B cell (primary cell): Measurements from ENCODE around the gene TANGO6. TPM values are rescaled to one million over a fixed set of nuclear protein-coding genes. Genes with fewer than 3 reads are reported as not detected.

Source experiments
- ATAC-seq: fragments of 200-7000 bp; cut with Tn5 transposase; one replicate; pipeline ENCODE4 v1.10.0; 2021; ENCODE audit warnings: low read depth, mild to moderate bottlenecking, moderate number of reproducible peaks, moderate library complexity
- CTCF ChIA-PET: fragments of 350-600 bp; sonication (Branson Sonifier 250); formaldehyde crosslinking; loops from one replicate; lab custom pipeline; 2021; ENCODE audit warnings: antibody characterized with exemption, inconsistent platforms; lab: Charles Lee
- POLR2A ChIA-PET: fragments of 350-600 bp; sonication (Branson Sonifier 250); formaldehyde crosslinking; loops from one replicate; lab custom pipeline; 2021; ENCODE audit warnings: antibody characterized with exemption; lab: Charles Lee
- DNase-seq: peaks from one replicate; pipeline ENCODE4 v3.0.0; 2013
- H2AFZ ChIP-seq: 2 replicates; pipeline ENCODE4 v1.6.1; 2012; ENCODE audit warnings: mild to moderate bottlenecking, low read depth, low read length; ENCODE audit not compliant: insufficient read depth, poor library complexity, severe bottlenecking
- H3K27ac ChIP-seq, 2 donors: 1 replicate in 1 of 2; 2 replicates in 1 of 2; pipeline ENCODE4 v1.5.1; 2012 to 2013; ENCODE audit warnings: low read length in 2 of 2, mild to moderate bottlenecking in 2 of 2, moderate library complexity in 1 of 2
- H3K27me3 ChIP-seq, 4 experiments: fragments of 200-600 bp in 1 of 4; sonication (generic) in 1 of 4; replicated peaks in 1 of 4; 1 replicate in 2 of 4; 2 replicates in 2 of 4; pipeline versions ENCODE4 v1.6.1 to v1.7.0; 2013 to 2016; ENCODE audit warnings: low read length in 3 of 4, mild to moderate bottlenecking in 2 of 4, mixed read lengths in 1 of 4, moderate library complexity in 1 of 4; ENCODE audit not compliant: insufficient read depth in 4 of 4, control insufficient read depth in 3 of 4; ENCODE audit errors: control extremely low read depth in 1 of 4
- H3K36me3 ChIP-seq, 2 experiments: replicated peaks in 1 of 2; 1 replicate in 1 of 2; 2 replicates in 1 of 2; pipeline versions ENCODE4 v1.6.1 to v1.7.1; 2013; ENCODE audit warnings: low read length in 1 of 2; ENCODE audit not compliant: insufficient read depth in 2 of 2, control insufficient read depth in 1 of 2; ENCODE audit errors: control extremely low read depth in 1 of 2, extremely low read depth in 1 of 2
- H3K4me1 ChIP-seq, 2 donors: fragments of 200-600 bp in 1 of 2; sonication (generic) in 1 of 2; 1 replicate in 1 of 2; 2 replicates in 1 of 2; pipeline versions ENCODE4 v1.5.1 to v1.6.1; 2013 to 2017; ENCODE audit warnings: low read length in 2 of 2; ENCODE audit not compliant: control insufficient read depth in 2 of 2, insufficient read depth in 2 of 2
- H3K4me2 ChIP-seq: replicated peaks from 2 replicates; pipeline ENCODE3; 2012; ENCODE audit warnings: mild to moderate bottlenecking, low read depth, low read length; ENCODE audit not compliant: poor library complexity, severe bottlenecking
- H3K4me3 ChIP-seq, 5 experiments: fragments of 200-600 bp in 1 of 5; sonication (generic) in 1 of 5; 1 replicate in 3 of 5; 2 replicates in 2 of 5; pipeline versions ENCODE4 v1.5.1 to v1.7.0; 2011 to 2016; ENCODE audit warnings: low read length in 4 of 5, mild to moderate bottlenecking in 4 of 5, low read depth in 2 of 5, control low read depth in 1 of 5, moderate library complexity in 1 of 5; ENCODE audit not compliant: insufficient read depth in 1 of 5; ENCODE audit errors: control extremely low read depth in 1 of 5, extremely low read depth in 1 of 5
- H3K79me2 ChIP-seq: fragments of 200-600 bp; sonication (generic); one replicate; pipeline ENCODE4 v1.6.0; 2016; ENCODE audit warnings: low read length; ENCODE audit not compliant: control insufficient read depth, insufficient read depth
- H3K9ac ChIP-seq: fragments of 200-600 bp; sonication (generic); 2 replicates; pipeline ENCODE4 v1.6.1; 2017; ENCODE audit warnings: mild to moderate bottlenecking, low read length, moderate library complexity
- H3K9me3 ChIP-seq, 3 donors: one replicate each; pipeline versions ENCODE4 v1.6.1 to v1.7.1; 2013; ENCODE audit warnings: low read length in 2 of 3; ENCODE audit not compliant: control insufficient read depth in 2 of 3, insufficient read depth in 1 of 3; ENCODE audit errors: control extremely low read depth in 1 of 3
- H4K20me1 ChIP-seq: 2 replicates; pipeline ENCODE4 v1.6.0; 2012; ENCODE audit warnings: mild to moderate bottlenecking, low read length; ENCODE audit not compliant: insufficient read depth, control insufficient read depth, poor library complexity, severe bottlenecking
- H3K27ac Mint-ChIP-seq: one replicate; pipeline ENCODE4 v1.8.0; 2021; ENCODE audit warnings: mixed read lengths
- H3K27me3 Mint-ChIP-seq: one replicate; pipeline ENCODE4 v1.8.0; 2021; ENCODE audit warnings: mixed read lengths
- H3K4me1 Mint-ChIP-seq: one replicate; pipeline ENCODE4 v1.8.0; 2021; ENCODE audit warnings: mixed read lengths
- H3K4me3 Mint-ChIP-seq: one replicate; pipeline ENCODE4 v1.8.0; 2021; ENCODE audit warnings: mixed read lengths
- H3K9me3 Mint-ChIP-seq: one replicate; pipeline ENCODE4 v1.8.0; 2022; ENCODE audit warnings: mixed read lengths; ENCODE audit not compliant: insufficient read depth
- EZH2 ChIP-seq: IDR thresholded peaks from 2 replicates; pipeline ENCODE4 v1.6.1; 2012; ENCODE audit warnings: borderline replicate concordance, low read depth, mild to moderate bottlenecking, moderate library complexity, low read length; ENCODE audit not compliant: insufficient read depth, poor library complexity, severe bottlenecking
- WGBS: methylation state at CpG from one replicate; pipeline ENCODE4 v1.1.5; 2013; ENCODE audit warnings: missing lambda C conversion rate; ENCODE audit not compliant: insufficient coverage; 5-methylcytosine and 5-hydroxymethylcytosine counted together
- intact Hi-C: fragments of 100-400 bp; cut with micrococcal nuclease; formaldehyde crosslinking; loops from one replicate; pipeline ENCODE4 v1.10.0; 2022
- polyA plus RNA-seq: library from polyadenylated mRNA; depleted of rRNA; stranded (reverse); fragments of >200 nt; gene quantifications from 2 replicates; pipeline ENCODE4 v1.2.3, GENCODE V29; 2012
- total RNA-seq, 2 donors: library from RNA; stranded (reverse); fragments of 120-200 nt in 1 of 2; gene quantifications; 1 replicate in 1 of 2; 2 replicates in 1 of 2; pipeline versions ENCODE4 v1.2.3 to v1.2.4, GENCODE V29; 2013 to 2022
- TF ChIP-seq, protein P1 (sequence below): fragments of 200-600 bp; IDR thresholded peaks from one replicate; pipeline ENCODE4 v1.8.0; 2022; ENCODE audit warnings: antibody characterized with exemption, mild to moderate bottlenecking

Gene TANGO6
- total and polyA plus RNA-seq, 2 donors (not counting 1 experiment from before 2014, with no cell fraction given), result 8.0 to 42.8 TPM

GRCh38 chr16:68825427-68825826 lies 17.9 kb upstream of the TANGO6 start:
- Mint-ChIP-seq H3K27ac (no peak overlapping the region), H3K4me3 (no peak overlapping the region), H3K27me3 (peaks cover 8% of the 10 kb centered on the region), H3K9me3 (no peaks in the 10 kb centered on the region), H3K4me1 (no peaks in the 10 kb centered on the region)
- Histone ChIP-seq H4K20me1 (no peaks in the 10 kb centered on the region), H3K79me2 (no peaks in the 10 kb centered on the region), H3K9me3 (peaks cover 0 to 4% (median 0%) of the 10 kb centered on the region in 3 donors), H3K9ac (no peak overlapping the region), H3K27me3 (peaks cover 0 to 7% (median 0%) of the 10 kb centered on the region in 4 experiments), H3K36me3 (no peaks in the 10 kb centered on the region), H3K27ac (no peak overlapping the region), H2AFZ (no peak overlapping the region), H3K4me1 (no peaks in the 10 kb centered on the region), H3K4me2 (no peak overlapping the region), H3K4me3 (no peak overlapping the region)
- ChIA-PET CTCF (no interaction called here), POLR2A (no interaction called here)
- ATAC-seq (no peak), DNase-seq (no peak)
- TF ChIP-seq, protein P1, sequence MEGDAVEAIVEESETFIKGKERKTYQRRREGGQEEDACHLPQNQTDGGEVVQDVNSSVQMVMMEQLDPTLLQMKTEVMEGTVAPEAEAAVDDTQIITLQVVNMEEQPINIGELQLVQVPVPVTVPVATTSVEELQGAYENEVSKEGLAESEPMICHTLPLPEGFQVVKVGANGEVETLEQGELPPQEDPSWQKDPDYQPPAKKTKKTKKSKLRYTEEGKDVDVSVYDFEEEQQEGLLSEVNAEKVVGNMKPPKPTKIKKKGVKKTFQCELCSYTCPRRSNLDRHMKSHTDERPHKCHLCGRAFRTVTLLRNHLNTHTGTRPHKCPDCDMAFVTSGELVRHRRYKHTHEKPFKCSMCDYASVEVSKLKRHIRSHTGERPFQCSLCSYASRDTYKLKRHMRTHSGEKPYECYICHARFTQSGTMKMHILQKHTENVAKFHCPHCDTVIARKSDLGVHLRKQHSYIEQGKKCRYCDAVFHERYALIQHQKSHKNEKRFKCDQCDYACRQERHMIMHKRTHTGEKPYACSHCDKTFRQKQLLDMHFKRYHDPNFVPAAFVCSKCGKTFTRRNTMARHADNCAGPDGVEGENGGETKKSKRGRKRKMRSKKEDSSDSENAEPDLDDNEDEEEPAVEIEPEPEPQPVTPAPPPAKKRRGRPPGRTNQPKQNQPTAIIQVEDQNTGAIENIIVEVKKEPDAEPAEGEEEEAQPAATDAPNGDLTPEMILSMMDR, result no peak
- TF ChIP-seq EZH2, result no peak
- intact Hi-C loops, result no loop called here

- H3K4me3 Mint-ChIP-seq, result no peak overlapping the region
- TF ChIP-seq, protein P1, result no peak
- TF ChIP-seq EZH2, result no peak
- Histone ChIP-seq H3K36me3 (no peaks in the 10 kb centered on the region), H2AFZ (no peak overlapping the region), H3K4me3 (no peak overlapping the region), H3K9me3 (peaks cover 0 to 4% (median 0%) of the 10 kb centered on the region in 3 donors), H3K79me2 (no peaks in the 10 kb centered on the region), H3K27me3 (peaks cover 0 to 7% (median 0%) of the 10 kb centered on the region in 4 experiments), H3K9ac (no peak overlapping the region), H3K4me1 (no peaks in the 10 kb centered on the region), H3K27ac (no peak overlapping the region), H4K20me1 (no peaks in the 10 kb centered on the region), H3K4me2 (no peak overlapping the region)
- no peak for DNase-seq
- H3K4me1 Mint-ChIP-seq, result no peaks in the 10 kb centered on the region
- ChIA-PET POLR2A (no interaction called here), CTCF (no interaction called here)
- H3K27me3 Mint-ChIP-seq, result peaks cover 12% of the 10 kb centered on the region
- WGBS, result 96% methylated on average over 5 of the region's 6 CpGs
- ATAC-seq, result no peak
- H3K27ac Mint-ChIP-seq, result no peak overlapping the region
- intact Hi-C loops, result no loop called here
- H3K9me3 Mint-ChIP-seq, result no peaks in the 10 kb centered on the region
Measured at GRCh38 chr16:68826652-68827051, 16.7 kb upstream of the TANGO6 start.
